ENCODE measurements around the gene SLC8A2. TPM values are rescaled to one million over a fixed set of nuclear protein-coding genes. Genes with fewer than 3 reads are reported as not detected.

The SLC8A2 gene
- total and polyA plus RNA-seq, 2 experiments from 2014 or later, result 0.86 to 10.0 TPM

DNA sequence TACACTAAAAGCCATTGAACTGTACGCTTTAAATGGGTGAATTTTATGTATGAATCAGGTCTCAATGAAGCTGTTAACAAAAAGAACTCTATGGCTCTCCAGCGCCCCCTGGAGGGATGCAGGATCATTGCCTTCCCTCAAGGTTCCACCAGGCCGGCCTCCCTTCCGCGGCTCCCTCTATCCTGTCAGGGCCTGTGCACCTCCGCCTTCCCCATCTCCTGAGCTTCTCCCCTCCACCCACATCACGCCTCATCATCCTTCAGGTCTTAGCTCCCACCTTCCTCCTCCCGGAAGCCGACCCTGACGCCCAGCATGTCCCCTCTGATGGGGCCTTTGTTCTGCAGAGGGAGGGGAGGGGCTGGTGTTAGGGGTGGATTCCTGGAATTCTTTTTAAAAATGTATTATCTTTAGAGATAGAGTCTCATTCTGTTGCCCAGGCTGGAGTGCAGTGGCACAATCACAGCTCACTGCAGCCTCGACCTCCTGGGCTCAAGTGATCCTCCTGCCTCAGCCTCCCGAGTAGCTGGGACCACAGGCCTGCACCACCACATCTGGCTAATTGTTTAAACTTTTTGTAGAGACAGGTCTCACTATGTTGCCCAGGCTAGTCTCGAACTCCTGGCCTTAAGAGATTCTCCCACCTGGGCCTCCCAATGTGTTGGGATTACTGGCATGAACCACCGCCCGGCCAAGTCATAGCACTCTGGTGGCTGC is 80.0 kb downstream of the SLC8A2 start:
- no peak overlapping the region for H3K4me3 ChIP-seq
- H3K4me3 Mint-ChIP-seq, result no peak overlapping the region; the same call in 2 of the 3 replicates

More for the DNA sequence above, 80.0 kb downstream of the SLC8A2 start:
- H3K36me3 Mint-ChIP-seq (ENCODE audit: low read depth), result peaks cover 31% of the 10 kb centered on the region
- H3K27me3 ChIP-seq (ENCODE audit: insufficient read depth), result no peaks in the 10 kb centered on the region
- no peak overlapping the region for H3K4me2 ChIP-seq
- H3K79me2 ChIP-seq (replicated peaks; ENCODE audit: insufficient read depth), result no peaks in the 10 kb centered on the region
- peak overlapping the region; percentile 73 for H3K27ac Mint-ChIP-seq
- peaks cover 25% of the 10 kb centered on the region for H3K4me1 Mint-ChIP-seq
- H3F3A ChIP-seq (replicated peaks; ENCODE audit: low read depth), result peaks cover 11% of the 10 kb centered on the region; the same call in 1 of the 2 replicates
- H3K9me2 ChIP-seq (ENCODE audit: insufficient read depth), result no peaks in the 10 kb centered on the region
- peak overlapping the region; percentile 86 for H3K27ac ChIP-seq (ENCODE audit: low read depth)
- H2AFZ ChIP-seq, result no peak overlapping the region
- peaks cover 6% of the 10 kb centered on the region; the same call in 1 of the 2 replicates for H3K4me1 ChIP-seq (ENCODE audit: insufficient read depth)
- no peak for TF ChIP-seq JUNB (IDR thresholded peaks at IDR 0.05; ENCODE audit: unreplicated experiment)
- TF ChIP-seq, protein P1, sequence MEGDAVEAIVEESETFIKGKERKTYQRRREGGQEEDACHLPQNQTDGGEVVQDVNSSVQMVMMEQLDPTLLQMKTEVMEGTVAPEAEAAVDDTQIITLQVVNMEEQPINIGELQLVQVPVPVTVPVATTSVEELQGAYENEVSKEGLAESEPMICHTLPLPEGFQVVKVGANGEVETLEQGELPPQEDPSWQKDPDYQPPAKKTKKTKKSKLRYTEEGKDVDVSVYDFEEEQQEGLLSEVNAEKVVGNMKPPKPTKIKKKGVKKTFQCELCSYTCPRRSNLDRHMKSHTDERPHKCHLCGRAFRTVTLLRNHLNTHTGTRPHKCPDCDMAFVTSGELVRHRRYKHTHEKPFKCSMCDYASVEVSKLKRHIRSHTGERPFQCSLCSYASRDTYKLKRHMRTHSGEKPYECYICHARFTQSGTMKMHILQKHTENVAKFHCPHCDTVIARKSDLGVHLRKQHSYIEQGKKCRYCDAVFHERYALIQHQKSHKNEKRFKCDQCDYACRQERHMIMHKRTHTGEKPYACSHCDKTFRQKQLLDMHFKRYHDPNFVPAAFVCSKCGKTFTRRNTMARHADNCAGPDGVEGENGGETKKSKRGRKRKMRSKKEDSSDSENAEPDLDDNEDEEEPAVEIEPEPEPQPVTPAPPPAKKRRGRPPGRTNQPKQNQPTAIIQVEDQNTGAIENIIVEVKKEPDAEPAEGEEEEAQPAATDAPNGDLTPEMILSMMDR (conservative IDR thresholded peaks at IDR 0.05; ENCODE audit: low read depth in 2 of 2), result peak; percentile 84 to 96
- TF ChIP-seq NANOG (IDR thresholded peaks at IDR 0.05; ENCODE audit: borderline replicate concordance), result peak; percentile 27; the same call in 1 of the 2 replicates
- TF ChIP-seq POLR2AphosphoS5 (IDR thresholded peaks at IDR 0.05; ENCODE audit: low read depth), result no peak
- TF ChIP-seq STAT1 (IDR thresholded peaks at IDR 0.05; ENCODE audit: unreplicated experiment), result no peak
- no peak for TF ChIP-seq ZNF331 (CRISPR knock-in tag; IDR thresholded peaks at IDR 0.05; ENCODE audit: low read depth)
- TF ChIP-seq, protein P2, sequence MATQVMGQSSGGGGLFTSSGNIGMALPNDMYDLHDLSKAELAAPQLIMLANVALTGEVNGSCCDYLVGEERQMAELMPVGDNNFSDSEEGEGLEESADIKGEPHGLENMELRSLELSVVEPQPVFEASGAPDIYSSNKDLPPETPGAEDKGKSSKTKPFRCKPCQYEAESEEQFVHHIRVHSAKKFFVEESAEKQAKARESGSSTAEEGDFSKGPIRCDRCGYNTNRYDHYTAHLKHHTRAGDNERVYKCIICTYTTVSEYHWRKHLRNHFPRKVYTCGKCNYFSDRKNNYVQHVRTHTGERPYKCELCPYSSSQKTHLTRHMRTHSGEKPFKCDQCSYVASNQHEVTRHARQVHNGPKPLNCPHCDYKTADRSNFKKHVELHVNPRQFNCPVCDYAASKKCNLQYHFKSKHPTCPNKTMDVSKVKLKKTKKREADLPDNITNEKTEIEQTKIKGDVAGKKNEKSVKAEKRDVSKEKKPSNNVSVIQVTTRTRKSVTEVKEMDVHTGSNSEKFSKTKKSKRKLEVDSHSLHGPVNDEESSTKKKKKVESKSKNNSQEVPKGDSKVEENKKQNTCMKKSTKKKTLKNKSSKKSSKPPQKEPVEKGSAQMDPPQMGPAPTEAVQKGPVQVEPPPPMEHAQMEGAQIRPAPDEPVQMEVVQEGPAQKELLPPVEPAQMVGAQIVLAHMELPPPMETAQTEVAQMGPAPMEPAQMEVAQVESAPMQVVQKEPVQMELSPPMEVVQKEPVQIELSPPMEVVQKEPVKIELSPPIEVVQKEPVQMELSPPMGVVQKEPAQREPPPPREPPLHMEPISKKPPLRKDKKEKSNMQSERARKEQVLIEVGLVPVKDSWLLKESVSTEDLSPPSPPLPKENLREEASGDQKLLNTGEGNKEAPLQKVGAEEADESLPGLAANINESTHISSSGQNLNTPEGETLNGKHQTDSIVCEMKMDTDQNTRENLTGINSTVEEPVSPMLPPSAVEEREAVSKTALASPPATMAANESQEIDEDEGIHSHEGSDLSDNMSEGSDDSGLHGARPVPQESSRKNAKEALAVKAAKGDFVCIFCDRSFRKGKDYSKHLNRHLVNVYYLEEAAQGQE (IDR thresholded peaks at IDR 0.05; ENCODE audit: unreplicated experiment), result no peak
- TF ChIP-seq, protein P3, sequence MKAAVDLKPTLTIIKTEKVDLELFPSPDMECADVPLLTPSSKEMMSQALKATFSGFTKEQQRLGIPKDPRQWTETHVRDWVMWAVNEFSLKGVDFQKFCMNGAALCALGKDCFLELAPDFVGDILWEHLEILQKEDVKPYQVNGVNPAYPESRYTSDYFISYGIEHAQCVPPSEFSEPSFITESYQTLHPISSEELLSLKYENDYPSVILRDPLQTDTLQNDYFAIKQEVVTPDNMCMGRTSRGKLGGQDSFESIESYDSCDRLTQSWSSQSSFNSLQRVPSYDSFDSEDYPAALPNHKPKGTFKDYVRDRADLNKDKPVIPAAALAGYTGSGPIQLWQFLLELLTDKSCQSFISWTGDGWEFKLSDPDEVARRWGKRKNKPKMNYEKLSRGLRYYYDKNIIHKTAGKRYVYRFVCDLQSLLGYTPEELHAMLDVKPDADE (IDR thresholded peaks at IDR 0.05), result peak; percentile 39; the same call in 1 of the 2 replicates
- no peak for TF ChIP-seq EZH2 (IDR thresholded peaks at IDR 0.05; ENCODE audit: low read depth, unreplicated experiment)
- TF ChIP-seq, protein P4, sequence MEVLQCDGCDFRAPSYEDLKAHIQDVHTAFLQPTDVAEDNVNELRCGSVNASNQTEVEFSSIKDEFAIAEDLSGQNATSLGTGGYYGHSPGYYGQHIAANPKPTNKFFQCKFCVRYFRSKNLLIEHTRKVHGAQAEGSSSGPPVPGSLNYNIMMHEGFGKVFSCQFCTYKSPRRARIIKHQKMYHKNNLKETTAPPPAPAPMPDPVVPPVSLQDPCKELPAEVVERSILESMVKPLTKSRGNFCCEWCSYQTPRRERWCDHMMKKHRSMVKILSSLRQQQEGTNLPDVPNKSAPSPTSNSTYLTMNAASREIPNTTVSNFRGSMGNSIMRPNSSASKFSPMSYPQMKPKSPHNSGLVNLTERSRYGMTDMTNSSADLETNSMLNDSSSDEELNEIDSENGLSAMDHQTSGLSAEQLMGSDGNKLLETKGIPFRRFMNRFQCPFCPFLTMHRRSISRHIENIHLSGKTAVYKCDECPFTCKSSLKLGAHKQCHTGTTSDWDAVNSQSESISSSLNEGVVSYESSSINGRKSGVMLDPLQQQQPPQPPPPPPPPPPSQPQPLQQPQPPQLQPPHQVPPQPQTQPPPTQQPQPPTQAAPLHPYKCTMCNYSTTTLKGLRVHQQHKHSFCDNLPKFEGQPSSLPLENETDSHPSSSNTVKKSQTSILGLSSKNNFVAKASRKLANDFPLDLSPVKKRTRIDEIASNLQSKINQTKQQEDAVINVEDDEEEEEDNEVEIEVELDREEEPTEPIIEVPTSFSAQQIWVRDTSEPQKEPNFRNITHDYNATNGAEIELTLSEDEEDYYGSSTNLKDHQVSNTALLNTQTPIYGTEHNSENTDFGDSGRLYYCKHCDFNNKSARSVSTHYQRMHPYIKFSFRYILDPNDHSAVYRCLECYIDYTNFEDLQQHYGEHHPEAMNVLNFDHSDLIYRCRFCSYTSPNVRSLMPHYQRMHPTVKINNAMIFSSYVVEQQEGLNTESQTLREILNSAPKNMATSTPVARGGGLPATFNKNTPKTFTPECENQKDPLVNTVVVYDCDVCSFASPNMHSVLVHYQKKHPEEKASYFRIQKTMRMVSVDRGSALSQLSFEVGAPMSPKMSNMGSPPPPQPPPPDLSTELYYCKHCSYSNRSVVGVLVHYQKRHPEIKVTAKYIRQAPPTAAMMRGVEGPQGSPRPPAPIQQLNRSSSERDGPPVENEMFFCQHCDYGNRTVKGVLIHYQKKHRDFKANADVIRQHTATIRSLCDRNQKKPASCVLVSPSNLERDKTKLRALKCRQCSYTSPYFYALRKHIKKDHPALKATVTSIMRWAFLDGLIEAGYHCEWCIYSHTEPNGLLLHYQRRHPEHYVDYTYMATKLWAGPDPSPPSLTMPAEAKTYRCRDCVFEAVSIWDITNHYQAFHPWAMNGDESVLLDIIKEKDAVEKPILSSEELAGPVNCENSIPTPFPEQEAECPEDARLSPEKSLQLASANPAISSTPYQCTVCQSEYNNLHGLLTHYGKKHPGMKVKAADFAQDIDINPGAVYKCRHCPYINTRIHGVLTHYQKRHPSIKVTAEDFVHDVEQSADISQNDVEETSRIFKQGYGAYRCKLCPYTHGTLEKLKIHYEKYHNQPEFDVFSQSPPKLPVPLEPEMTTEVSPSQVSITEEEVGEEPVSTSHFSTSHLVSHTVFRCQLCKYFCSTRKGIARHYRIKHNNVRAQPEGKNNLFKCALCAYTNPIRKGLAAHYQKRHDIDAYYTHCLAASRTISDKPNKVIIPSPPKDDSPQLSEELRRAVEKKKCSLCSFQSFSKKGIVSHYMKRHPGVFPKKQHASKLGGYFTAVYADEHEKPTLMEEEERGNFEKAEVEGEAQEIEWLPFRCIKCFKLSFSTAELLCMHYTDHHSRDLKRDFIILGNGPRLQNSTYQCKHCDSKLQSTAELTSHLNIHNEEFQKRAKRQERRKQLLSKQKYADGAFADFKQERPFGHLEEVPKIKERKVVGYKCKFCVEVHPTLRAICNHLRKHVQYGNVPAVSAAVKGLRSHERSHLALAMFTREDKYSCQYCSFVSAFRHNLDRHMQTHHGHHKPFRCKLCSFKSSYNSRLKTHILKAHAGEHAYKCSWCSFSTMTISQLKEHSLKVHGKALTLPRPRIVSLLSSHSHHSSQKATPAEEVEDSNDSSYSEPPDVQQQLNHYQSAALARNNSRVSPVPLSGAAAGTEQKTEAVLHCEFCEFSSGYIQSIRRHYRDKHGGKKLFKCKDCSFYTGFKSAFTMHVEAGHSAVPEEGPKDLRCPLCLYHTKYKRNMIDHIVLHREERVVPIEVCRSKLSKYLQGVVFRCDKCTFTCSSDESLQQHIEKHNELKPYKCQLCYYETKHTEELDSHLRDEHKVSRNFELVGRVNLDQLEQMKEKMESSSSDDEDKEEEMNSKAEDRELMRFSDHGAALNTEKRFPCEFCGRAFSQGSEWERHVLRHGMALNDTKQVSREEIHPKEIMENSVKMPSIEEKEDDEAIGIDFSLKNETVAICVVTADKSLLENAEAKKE (CRISPR knock-in tag; IDR thresholded peaks at IDR 0.05), result no peak; the same call in 1 of the 2 replicates
- TF ChIP-seq CREB1 (CRISPR knock-in tag; IDR thresholded peaks at IDR 0.05; ENCODE audit: low read depth), result peak; percentile 54; the same call in 1 of the 2 replicates
- TF ChIP-seq ZNF114 (CRISPR knock-in tag; IDR thresholded peaks at IDR 0.05), result no peak
- peaks cover 24% of the 10 kb centered on the region for H3K27me3 Mint-ChIP-seq (ENCODE audit: insufficient read depth, low read depth, poor library complexity)
- H3K9me3 Mint-ChIP-seq, result peaks cover 32% of the 10 kb centered on the region
- H3K36me3 ChIP-seq (ENCODE audit: insufficient read depth), result no peaks in the 10 kb centered on the region
- no peaks in the 10 kb centered on the region for H4K20me1 ChIP-seq (replicated peaks; ENCODE audit: insufficient read depth)
- peak; percentile 98 for DNase-seq (ENCODE audit: low spot score)
- peak; percentile 100 for ATAC-seq
